Stimulated activated naive CD4-positive, alpha-beta T cell treated with Interleukin-2 at 50 U/mL for 16 hours (primary cell): Measurements from ENCODE around the gene GLB1L2.

Source experiments
- DNase-seq: peaks from one replicate; lab custom pipeline; 2025; lab: John Stamatoyannopoulos, UW

The GLB1L2 gene

GRCh38 chr11:134387501-134387900 lies 55.7 kb downstream of the GLB1L2 start:
- no peak for DNase-seq

DNA sequence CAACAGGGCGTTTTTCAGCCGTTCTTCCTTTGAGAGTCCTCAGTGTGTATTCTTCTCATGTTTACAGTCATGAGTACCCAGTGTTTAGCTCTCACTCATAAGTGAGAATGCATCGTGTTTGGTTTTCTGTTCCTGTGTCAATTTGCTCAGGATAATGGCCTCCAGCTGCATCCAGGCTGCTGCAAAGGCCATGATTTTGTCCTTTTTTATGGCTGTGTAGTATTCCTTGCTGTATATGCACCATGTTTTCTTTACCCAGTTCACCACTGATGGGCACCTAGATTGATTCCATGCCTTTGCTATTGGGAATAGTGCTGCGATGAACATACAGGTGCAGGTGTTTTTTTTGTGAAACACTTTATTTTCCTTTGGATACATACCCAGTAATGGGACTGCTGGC lies 56.8 kb downstream of the GLB1L2 start:
- no peak for DNase-seq

DNA sequence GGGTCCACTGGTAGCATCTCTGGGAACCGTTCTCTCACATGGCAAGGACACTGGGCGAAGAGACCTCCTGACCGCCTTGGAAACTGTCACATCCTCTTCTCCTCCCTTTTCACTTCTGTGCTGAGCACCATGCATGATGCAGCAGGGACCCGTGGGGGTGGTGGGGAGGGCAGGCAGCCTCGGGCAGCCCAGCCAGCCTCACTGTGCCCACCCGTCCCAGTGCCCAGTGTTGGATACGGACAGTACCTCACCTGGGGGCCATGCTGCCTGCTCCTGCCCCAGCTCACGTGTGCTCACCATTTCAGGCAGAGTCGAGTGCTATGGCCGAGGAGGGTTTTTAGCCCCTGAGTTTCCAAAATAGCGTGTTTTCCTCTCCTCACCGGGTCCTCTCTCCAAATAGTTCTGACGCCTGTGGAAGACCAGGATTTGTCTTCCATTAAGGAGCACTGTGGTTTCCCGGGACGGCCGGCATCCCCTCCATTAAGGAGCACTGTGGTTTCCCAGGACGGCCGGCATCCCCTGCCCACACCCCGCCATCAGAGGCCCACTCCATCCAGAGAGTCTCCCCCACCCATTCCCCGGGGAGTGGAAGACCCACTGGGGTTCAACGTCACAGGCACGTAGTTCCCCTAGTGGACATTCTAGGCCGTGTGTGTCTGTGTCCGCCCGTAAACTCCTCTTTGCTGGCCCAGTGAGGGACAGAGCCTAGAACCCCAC lies 57.8 kb downstream of the GLB1L2 start:
- DNase-seq = no peak

DNA sequence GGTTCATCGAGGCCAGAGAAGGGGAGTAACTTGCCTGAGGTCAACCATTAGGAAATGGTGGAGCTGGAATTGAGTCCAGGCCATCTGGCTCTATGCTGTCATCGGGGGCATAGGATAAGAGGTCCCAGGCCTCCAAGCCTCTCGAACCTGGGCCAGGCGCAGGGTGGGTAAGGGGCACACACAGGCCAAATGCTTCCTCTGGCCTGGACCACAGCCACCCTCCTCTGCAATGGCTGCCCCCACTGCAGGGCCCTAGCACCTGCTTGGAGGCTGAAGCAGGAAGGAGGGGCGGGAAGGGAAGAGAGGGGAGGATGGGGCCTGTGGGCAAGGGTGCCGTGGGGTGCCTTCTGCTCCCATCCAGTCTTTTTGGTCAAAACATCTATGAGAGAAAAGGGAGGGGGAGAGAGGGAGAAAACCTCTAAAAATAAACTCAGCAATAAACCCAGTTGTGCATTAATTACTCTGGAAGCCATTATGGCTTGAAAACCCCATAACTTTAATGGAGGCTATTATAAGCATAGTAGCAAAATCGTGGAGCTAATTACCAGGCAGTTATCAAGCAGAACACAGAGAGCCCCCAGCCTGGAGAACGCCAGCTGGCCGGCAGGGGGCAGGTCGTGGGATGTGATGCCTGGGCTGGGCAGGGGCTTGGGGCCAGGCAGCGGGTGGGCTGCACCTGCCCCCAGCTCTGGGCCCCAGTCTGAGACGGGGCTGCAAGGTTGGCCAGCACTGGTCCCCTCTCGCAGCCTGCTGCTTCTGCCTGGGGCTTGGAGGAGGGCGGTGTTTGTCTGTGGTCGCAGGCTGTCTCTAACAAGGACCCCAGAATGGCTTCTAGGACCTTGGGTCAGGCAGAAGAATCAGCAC lies 59.1 kb downstream of the GLB1L2 start:
- DNase-seq = no peak

DNA sequence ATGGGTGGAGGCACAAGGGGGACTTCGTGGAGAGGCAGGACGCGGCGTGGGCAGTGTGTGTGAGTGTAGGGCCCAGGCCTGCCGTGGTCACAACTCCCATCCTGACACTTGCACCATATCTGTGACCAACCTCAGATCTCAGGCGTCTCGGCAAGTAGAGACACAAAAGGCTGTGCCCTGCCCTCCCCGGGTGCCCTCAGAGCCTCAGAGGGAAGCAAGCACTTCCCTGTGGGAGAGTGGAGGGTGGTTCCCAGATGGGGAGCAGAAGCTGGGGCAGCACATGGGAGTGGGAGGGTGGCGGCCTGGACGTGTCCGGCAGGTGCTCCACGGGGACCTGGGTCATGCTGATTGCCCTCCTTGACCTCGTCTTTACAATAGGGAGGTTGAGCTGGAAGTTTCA lies 59.9 kb downstream of the GLB1L2 start:
- no peak for DNase-seq

- no peak for DNase-seq
Measured at GRCh38 chr11:134392953-134393615, 61.3 kb downstream of the GLB1L2 start.

- no peak for DNase-seq
Measured at GRCh38 chr11:134393638-134394037, 61.9 kb downstream of the GLB1L2 start.

DNA sequence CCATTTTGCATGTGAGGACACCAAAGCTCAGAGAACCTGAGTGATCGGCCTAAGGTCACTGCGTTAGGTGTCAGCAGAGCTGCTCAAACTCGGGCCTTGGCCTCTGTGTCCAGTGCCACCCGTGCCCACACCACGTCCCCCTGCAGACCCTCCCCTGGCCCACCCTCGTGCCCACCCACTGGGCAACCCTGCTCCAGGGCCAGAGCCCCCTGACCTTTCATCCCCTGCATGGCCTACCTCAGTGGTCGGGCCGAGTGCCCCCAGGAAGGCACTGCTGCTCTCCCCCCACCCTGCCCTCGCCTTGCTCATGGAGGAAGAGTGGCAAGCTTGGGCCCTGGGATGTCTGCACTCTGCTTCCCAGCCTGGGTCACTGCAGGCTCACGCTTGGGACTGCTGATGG lies 62.5 kb downstream of the GLB1L2 start:
- DNase-seq = no peak

- DNase-seq = no peak
Measured at GRCh38 chr11:134395002-134395401, 63.2 kb downstream of the GLB1L2 start.

GRCh38 chr11:134397304-134398078 lies 65.7 kb downstream of the GLB1L2 start:
- DNase-seq = no peak

DNA sequence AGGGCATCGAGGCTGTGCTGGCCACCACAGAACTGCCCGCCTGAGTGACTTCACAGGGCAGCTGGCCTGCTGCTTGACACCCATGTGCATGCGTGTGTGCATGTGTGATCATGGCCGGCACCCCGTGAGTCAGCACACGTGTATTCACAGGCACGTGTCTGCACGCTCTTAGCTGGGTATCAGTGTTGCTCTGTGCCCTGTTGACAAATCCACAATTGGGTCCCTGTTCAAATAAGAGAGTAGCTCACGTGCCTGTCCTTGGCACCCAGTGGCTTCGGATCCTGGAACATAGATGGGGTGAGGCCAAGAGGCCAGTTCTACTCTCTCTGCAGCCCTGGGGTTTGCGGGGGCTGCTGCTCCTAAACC lies 66.3 kb downstream of the GLB1L2 start:
- DNase-seq = no peak

DNA sequence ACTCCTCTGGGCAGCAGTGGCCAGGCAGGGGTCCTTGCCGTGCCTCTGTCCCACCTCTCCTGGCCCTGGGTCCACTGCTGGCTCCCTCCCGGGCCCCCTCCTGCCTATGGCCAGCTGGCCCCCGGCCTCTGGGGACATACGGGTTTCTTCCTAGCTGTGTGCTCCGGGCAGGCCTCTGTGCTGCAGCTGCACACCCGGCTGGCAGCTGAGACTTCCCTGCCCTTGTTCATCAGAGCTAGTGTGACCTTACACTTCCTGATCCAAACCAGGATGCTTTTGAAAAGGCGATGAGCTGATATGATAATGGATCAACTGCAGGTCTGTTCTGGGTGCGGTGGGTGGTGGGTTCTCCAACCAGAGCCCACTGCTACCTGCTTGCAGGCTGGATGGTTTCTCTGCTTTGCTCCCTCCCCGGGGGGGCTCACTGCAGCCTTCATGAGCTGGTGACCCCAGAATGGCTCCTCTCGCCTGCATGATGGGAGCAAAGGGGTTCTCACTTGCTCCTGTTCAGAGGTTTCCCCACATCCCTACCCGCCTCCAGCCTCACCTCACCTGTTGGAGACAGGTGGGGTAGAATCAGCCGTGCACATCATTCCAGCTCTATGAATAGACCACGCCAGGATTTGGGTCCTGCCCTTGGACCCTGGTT lies 67.0 kb downstream of the GLB1L2 start:
- DNase-seq = no peak

DNA sequence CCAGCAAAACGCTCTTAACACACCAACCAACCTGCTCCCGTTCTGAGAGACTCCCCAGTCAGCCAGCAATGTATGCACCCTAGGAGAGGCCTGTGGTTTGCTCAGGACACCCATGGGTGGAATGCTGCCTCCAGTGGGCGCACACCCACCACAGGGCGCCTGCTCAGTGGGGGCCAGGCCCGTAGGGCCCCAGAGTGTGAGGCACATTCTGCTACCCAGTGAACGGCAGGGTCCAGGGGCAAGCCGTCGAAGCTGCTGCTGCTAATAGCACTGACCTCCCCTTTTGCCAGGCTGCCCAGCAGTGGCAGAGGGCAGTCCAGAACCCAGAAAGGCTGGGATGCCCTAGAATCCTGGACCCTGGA lies 67.5 kb downstream of the GLB1L2 start:
- DNase-seq = no peak

- DNase-seq = no peak
Measured at GRCh38 chr11:134399996-134400395, 68.2 kb downstream of the GLB1L2 start.

GRCh38 chr11:134401825-134402809 lies 70.3 kb downstream of the GLB1L2 start:
- no peak for DNase-seq

DNA sequence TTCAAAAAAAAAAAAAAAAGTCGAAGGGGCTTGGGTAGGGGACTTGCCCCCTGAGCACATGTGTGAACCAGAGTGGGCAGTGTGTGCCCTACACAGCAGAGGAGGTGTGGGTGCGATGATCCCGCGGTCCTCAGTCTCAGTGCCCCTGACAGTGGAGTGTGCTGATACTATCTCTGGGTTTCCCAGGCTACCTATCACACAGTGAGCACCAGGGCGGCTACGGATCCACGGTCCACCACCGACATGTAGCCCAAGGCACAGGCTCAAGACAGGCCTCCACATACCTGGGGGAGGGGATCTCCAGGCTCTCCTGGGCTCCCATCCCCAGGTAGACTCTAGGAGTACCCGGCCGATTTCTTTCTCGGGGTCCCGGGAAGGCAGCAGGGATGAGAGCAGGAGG lies 71.1 kb downstream of the GLB1L2 start:
- DNase-seq = no peak

GRCh38 chr11:134404575-134405341 lies 73.0 kb downstream of the GLB1L2 start:
- DNase-seq = no peak

DNA sequence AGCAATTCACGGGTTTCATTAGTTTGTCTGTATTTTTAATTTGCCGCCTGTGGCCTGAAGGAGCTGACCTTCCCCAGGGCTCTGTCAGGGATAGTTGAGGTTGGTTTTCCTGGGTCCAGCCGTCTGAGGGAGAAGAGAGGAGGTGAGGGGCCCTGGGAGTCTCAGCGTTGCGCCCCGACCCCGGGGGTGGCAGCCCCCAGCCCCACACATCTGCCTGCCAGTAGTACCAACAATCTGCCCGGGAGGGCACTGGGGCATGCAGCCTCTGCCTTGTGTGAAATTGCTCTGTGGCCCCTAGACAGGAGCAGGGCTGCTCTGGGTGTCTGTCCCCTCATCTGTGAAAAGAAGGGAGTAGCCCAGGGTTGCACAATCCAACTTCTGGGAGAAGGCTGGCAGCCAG lies 73.6 kb downstream of the GLB1L2 start:
- no peak for DNase-seq

DNA sequence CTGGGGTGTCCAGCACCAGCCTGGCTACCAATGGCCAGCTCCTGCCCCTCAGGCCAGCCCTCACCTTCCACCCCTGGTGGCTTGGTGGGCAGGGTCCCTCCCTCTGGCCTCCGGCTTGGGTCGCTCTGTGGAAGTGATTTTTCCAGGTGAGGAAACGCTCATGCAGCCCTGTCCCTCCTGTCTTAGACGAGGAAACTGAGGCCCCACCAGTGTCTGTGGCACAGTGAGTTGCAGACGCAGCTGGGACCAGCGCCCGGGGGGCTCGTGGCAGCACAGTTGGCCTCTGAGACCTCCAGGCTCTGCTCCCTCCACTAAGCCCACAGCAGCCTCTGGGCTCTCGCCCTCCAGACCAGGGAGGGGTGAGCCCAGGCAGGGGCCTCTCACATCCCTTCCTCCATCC lies 74.1 kb downstream of the GLB1L2 start:
- no peak for DNase-seq
